HEK293 (cell line): ENCODE data around the gene IRS2.

ENCODE experiments used
- CTCF ChIA-PET: fragments of 350-600 bp; formaldehyde crosslinking; extraction: SDS; loops from one replicate; lab custom pipeline; 2021; ENCODE audit warnings: antibody characterized with exemption; lab: Yijun Ruan, JAX
- POLR2A ChIA-PET: fragments of 300-600 bp; formaldehyde crosslinking; extraction: SDS; loops from one replicate; lab custom pipeline; 2020; ENCODE audit warnings: antibody characterized with exemption, inconsistent platforms; lab: Yijun Ruan, JAX
- H3K27ac ChIP-seq: fragments of 200-500 bp; sonication (Bioruptor generic); 2 replicates; pipeline ENCODE4 v1.5.1; 2014; ENCODE audit warnings: low read depth, low read length, control low read depth, inconsistent platforms; ENCODE audit errors: extremely low read depth
- H3K36me3 ChIP-seq, 2 experiments: fragments of 200-500 bp in 1 of 2; sonication (Bioruptor generic) in 1 of 2; 1 replicate in 1 of 2; 2 replicates in 1 of 2; pipeline ENCODE4 v1.5.1; 2014 to 2017; ENCODE audit warnings: inconsistent platforms in 2 of 2, low read length in 2 of 2; ENCODE audit not compliant: control insufficient read depth in 2 of 2, insufficient read depth in 1 of 2
- H3K4me1 ChIP-seq: fragments of 200-500 bp; sonication (Bioruptor generic); 2 replicates; pipeline ENCODE4 v1.5.1; 2014; ENCODE audit warnings: mild to moderate bottlenecking, low read length, inconsistent platforms; ENCODE audit not compliant: control insufficient read depth, insufficient read depth
- H3K4me3 ChIP-seq: 2 replicates; pipeline ENCODE4 v1.5.1; 2011; ENCODE audit warnings: low read depth, mild to moderate bottlenecking, control low read depth, low read length, moderate library complexity
- H3K9me3 ChIP-seq: fragments of 200-500 bp; sonication (Bioruptor generic); 2 replicates; pipeline ENCODE4 v1.5.1; 2014; ENCODE audit warnings: low read depth, low read length, inconsistent platforms; ENCODE audit not compliant: control insufficient read depth, insufficient read depth
- BCL6B ChIP-seq: fragments of 450-650 bp; formaldehyde crosslinking; IDR thresholded peaks from 2 replicates; pipeline ENCODE4 v1.5.1; 2017; ENCODE audit warnings: missing biosample characterization, missing genetic modification characterization
- MEIS1 ChIP-seq: sonication (generic); formaldehyde crosslinking; IDR thresholded peaks from 2 replicates; pipeline ENCODE4 v1.8.1; 2022; ENCODE audit warnings: missing genetic modification reagents, mild to moderate bottlenecking, borderline replicate concordance
- REST ChIP-seq: fragments of 450-650 bp; formaldehyde crosslinking; IDR thresholded peaks from 2 replicates; pipeline ENCODE4 v1.5.1; 2016; ENCODE audit warnings: missing biosample characterization, missing genetic modification characterization
- TSHZ1 ChIP-seq: fragments of 450-650 bp; formaldehyde crosslinking; IDR thresholded peaks from 2 replicates; pipeline ENCODE4 v1.5.1; 2016; ENCODE audit warnings: missing biosample characterization, missing genetic modification characterization, borderline replicate concordance
- ZNF10 ChIP-seq: fragments of 450-650 bp; formaldehyde crosslinking; IDR thresholded peaks from 2 replicates; pipeline ENCODE4 v1.5.1; 2017; ENCODE audit warnings: missing biosample characterization, missing genetic modification characterization
- ZNF112 ChIP-seq: fragments of 450-650 bp; formaldehyde crosslinking; IDR thresholded peaks from 2 replicates; pipeline ENCODE4 v1.5.0; 2017; ENCODE audit warnings: missing biosample characterization, missing genetic modification characterization
- ZNF155 ChIP-seq: fragments of 450-650 bp; formaldehyde crosslinking; IDR thresholded peaks from 2 replicates; pipeline ENCODE4 v1.5.1; 2016; ENCODE audit warnings: missing biosample characterization, missing genetic modification characterization
- ZNF362 ChIP-seq: fragments of 450-650 bp; formaldehyde crosslinking; IDR thresholded peaks from 2 replicates; pipeline ENCODE4 v1.5.1; 2016; ENCODE audit warnings: missing biosample characterization, missing genetic modification characterization
- ZNF513 ChIP-seq: fragments of 450-650 bp; IDR thresholded peaks from 2 replicates; pipeline ENCODE4 v1.5.1; 2018; ENCODE audit warnings: missing biosample characterization, missing genetic modification characterization
- ZNF623 ChIP-seq: fragments of 450-650 bp; formaldehyde crosslinking; IDR thresholded peaks from 2 replicates; pipeline ENCODE4 v1.5.1; 2016; ENCODE audit warnings: missing biosample characterization, missing genetic modification characterization
- ZNF777 ChIP-seq: fragments of 450-650 bp; formaldehyde crosslinking; IDR thresholded peaks from 2 replicates; pipeline ENCODE4 v1.5.1; 2017; ENCODE audit warnings: missing biosample characterization, missing genetic modification characterization, borderline replicate concordance

The IRS2 gene

GRCh38 chr13:109741966-109742365 lies 44.4 kb downstream of the IRS2 start (continued):
- no peak for TF ChIP-seq BCL6B (tag by site-specific recombination)

GRCh38 chr13:109740721-109741120 lies 45.7 kb downstream of the IRS2 start:
- no peaks in the 10 kb centered on the region for H3K4me1 ChIP-seq
- CTCF ChIA-PET = no interaction called here
- no peak overlapping the region for H3K4me3 ChIP-seq
- no peak overlapping the region for H3K27ac ChIP-seq
- no peaks in the 10 kb centered on the region for H3K9me3 ChIP-seq
- TF ChIP-seq ZNF513 (no peak), ZNF777 (tag by site-specific recombination) (no peak), ZNF362 (no peak)
- TF ChIP-seq, all 188 proteins: peak for 0
- H3K36me3 ChIP-seq = no peaks in the 10 kb centered on the region
- POLR2A ChIA-PET = no interaction called here

- TF ChIP-seq ZNF155 = no peak
- TF ChIP-seq MEIS1 (CRISPR knock-in tag) = no peak
- TF ChIP-seq TSHZ1 (tag by site-specific recombination) = no peak
- TF ChIP-seq ZNF623 (tag by site-specific recombination) = no peak
- TF ChIP-seq ZNF112 (tag by site-specific recombination) = no peak
- TF ChIP-seq ZNF10 (tag by site-specific recombination) = no peak
- TF ChIP-seq REST (tag by site-specific recombination) = no peak
- CTCF ChIA-PET = no interaction called here
- H3K4me1 ChIP-seq = no peaks in the 10 kb centered on the region
- no peaks in the 10 kb centered on the region for H3K36me3 ChIP-seq
- H3K4me3 ChIP-seq = no peak overlapping the region
- POLR2A ChIA-PET = no interaction called here
- no peaks in the 10 kb centered on the region for H3K9me3 ChIP-seq
- no peak overlapping the region for H3K27ac ChIP-seq
Observed at GRCh38 chr13:109740121-109740520, 46.3 kb downstream of the IRS2 start.
